ENCODE measurements around the gene GLIS1. TPM values are rescaled to one million over a fixed set of nuclear protein-coding genes. Genes with fewer than 3 reads are reported as not detected.

GLIS1 gene
- total RNA-seq, 1 experiment from 2014 or later = 0.39 TPM

- no peak overlapping the region for H3K4me3 ChIP-seq (replicated peaks in 1 of 2; ENCODE audit: low read depth in 1 of 2, low read length in 2 of 2)
- no peak overlapping the region for H3K4me2 ChIP-seq (ENCODE audit: low read length)
- RAD21 ChIA-PET (ENCODE audit: low non-redundant PET in 1 of 2, low total read pairs in 2 of 2, uncharacterized antibody in 2 of 2, unreplicated experiment in 2 of 2) = no interaction called here
- no peaks in the 10 kb centered on the region for H3K9me2 ChIP-seq (ENCODE audit: insufficient read depth)
- TF ChIP-seq ZFX (IDR thresholded peaks at IDR 0.05) = no peak
- TF ChIP-seq POLR2AphosphoS5 (IDR thresholded peaks at IDR 0.05; ENCODE audit: low read depth, low read length) = no peak
- TF ChIP-seq ATF3 (IDR thresholded peaks at IDR 0.05) = no peak
- TF ChIP-seq JUND (IDR thresholded peaks at IDR 0.05) = no peak
- H3K27me3 ChIP-seq (ENCODE audit: insufficient read depth, low read length) = no peaks in the 10 kb centered on the region
- POLR2A ChIA-PET = no interaction called here
- CTCF ChIA-PET = no interaction called here
- H3K36me3 ChIP-seq (ENCODE audit: control insufficient read depth in 1 of 2, insufficient read depth in 2 of 2, low read length in 2 of 2) = no peaks in the 10 kb centered on the region
- no peaks in the 10 kb centered on the region for H3K4me1 ChIP-seq (ENCODE audit: control insufficient read depth in 1 of 2, insufficient read depth in 2 of 2, low read length in 2 of 2)
- no peak for DNase-seq (ENCODE audit: low read depth, low spot score)
- no peak overlapping the region for H3K27ac ChIP-seq (ENCODE audit: low read depth, low read length)
- no peaks in the 10 kb centered on the region for H4K20me1 ChIP-seq (ENCODE audit: insufficient read depth)
- intact Hi-C loops (cut with micrococcal nuclease) = no loop called here
- no TSS peak for BruUV-seq (replicated peaks)
- no peaks in the 10 kb centered on the region for H3K79me2 ChIP-seq (ENCODE audit: insufficient read depth, low read length)
- no peak for ATAC-seq
- no peak overlapping the region for H2AFZ ChIP-seq (ENCODE audit: low read depth, low read length, poor library complexity, severe bottlenecking)
- no peaks in the 10 kb centered on the region for H3K9me3 ChIP-seq (ENCODE audit: control insufficient read depth in 1 of 2, insufficient read depth in 1 of 2, low read depth in 1 of 2, low read length in 2 of 2)
- no peak overlapping the region for H3K9ac ChIP-seq (ENCODE audit: low read length)
Measured at GRCh38 chr1:53519421-53519820, 219.5 kb downstream of the GLIS1 start.

GRCh38 chr1:53518775-53519174, 220.2 kb downstream of the GLIS1 start:
- H3K9me2 ChIP-seq (ENCODE audit: insufficient read depth) = no peaks in the 10 kb centered on the region
- ChIA-PET POLR2A (no interaction called here), CTCF (no interaction called here), RAD21 (ENCODE audit: low non-redundant PET in 1 of 2, low total read pairs in 2 of 2, uncharacterized antibody in 2 of 2, unreplicated experiment in 2 of 2) (no interaction called here)
- H4K20me1 ChIP-seq (ENCODE audit: insufficient read depth) = no peaks in the 10 kb centered on the region
- intact Hi-C loops (cut with micrococcal nuclease) = no loop called here
- H3K4me1 ChIP-seq (ENCODE audit: control insufficient read depth in 1 of 2, insufficient read depth in 2 of 2, low read length in 2 of 2) = no peaks in the 10 kb centered on the region
- no peaks in the 10 kb centered on the region for H3K36me3 ChIP-seq (ENCODE audit: control insufficient read depth in 1 of 2, insufficient read depth in 2 of 2, low read length in 2 of 2)
- no peak overlapping the region for H2AFZ ChIP-seq (ENCODE audit: low read depth, low read length, poor library complexity, severe bottlenecking)
- no peaks in the 10 kb centered on the region for H3K9me3 ChIP-seq (ENCODE audit: control insufficient read depth in 1 of 2, insufficient read depth in 1 of 2, low read depth in 1 of 2, low read length in 2 of 2)
- TF ChIP-seq SRF (IDR thresholded peaks at IDR 0.05; ENCODE audit: low read depth) (no peak), ATF3 (IDR thresholded peaks at IDR 0.05) (no peak), TCF7L2 (IDR thresholded peaks at IDR 0.05; ENCODE audit: borderline replicate concordance, extremely low read depth, insufficient read depth, insufficient read length) (no peak), ELF1 (IDR thresholded peaks at IDR 0.05; ENCODE audit: borderline replicate concordance, low read depth) (no peak), ZBTB33 (IDR thresholded peaks at IDR 0.05; ENCODE audit: extremely low read depth, insufficient replicate concordance, low read length) (no peak), CBX3 (IDR thresholded peaks at IDR 0.05; ENCODE audit: low read depth) (no peak), EZH2phosphoT487 (IDR thresholded peaks at IDR 0.05; ENCODE audit: borderline replicate concordance) (no peak), FOSL1 (IDR thresholded peaks at IDR 0.05; ENCODE audit: low read depth) (no peak), YY1 (IDR thresholded peaks at IDR 0.05; ENCODE audit: extremely low read depth, insufficient replicate concordance, low read depth, low read length) (no peak), ZNF274 (IDR thresholded peaks at IDR 0.05; ENCODE audit: low read depth, low read length) (no peak), SP1 (IDR thresholded peaks at IDR 0.05; ENCODE audit: low read depth) (no peak), MAX (IDR thresholded peaks at IDR 0.05) (no peak)
- no peak overlapping the region for H3K4me2 ChIP-seq (ENCODE audit: low read length)
- ATAC-seq (no peak), DNase-seq (ENCODE audit: low read depth, low spot score) (no peak)
- no peak overlapping the region for H3K9ac ChIP-seq (ENCODE audit: low read length)
- no TSS peak for BruUV-seq (replicated peaks)
- H3K27ac ChIP-seq (ENCODE audit: low read depth, low read length) = no peak overlapping the region
- H3K4me3 ChIP-seq (replicated peaks in 1 of 2; ENCODE audit: low read depth in 1 of 2, low read length in 2 of 2) = no peak overlapping the region
- H3K27me3 ChIP-seq (ENCODE audit: insufficient read depth, low read length) = no peaks in the 10 kb centered on the region
- no peaks in the 10 kb centered on the region for H3K79me2 ChIP-seq (ENCODE audit: insufficient read depth, low read length)
